ENCODE results near the gene SLC25A22. TPM values are rescaled to one million over a fixed set of nuclear protein-coding genes. Genes with fewer than 3 reads are reported as not detected.

SLC25A22 gene
- total and polyA plus RNA-seq, 10 of the 15 experiments (the other 5 are each of a cell fraction or from before 2014, with no cell fraction given): 0.27 to 27.0 (median 8.2) TPM

DNA sequence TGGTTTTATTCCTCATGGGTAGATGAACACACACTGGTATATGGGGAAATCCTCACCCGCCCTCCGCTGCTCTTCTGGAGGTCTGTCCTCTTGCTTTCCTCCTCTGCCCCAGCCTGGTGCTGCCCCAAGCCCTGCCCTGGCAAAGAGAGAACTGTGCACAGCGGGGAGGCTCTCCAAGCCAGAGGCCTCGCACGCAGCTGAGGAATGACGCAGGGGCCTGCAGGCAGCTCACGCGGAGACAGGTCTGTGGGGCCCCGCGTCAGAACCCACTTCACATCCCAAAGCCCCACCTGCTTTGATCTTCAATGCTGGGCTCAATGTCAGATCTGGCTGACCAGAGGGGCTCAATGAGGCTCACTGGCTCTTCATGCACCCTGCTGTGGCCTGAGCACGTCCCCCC is 30.8 kb downstream of the SLC25A22 start:
- Histone ChIP-seq H3K79me2 (ENCODE audit: control insufficient read depth, insufficient read depth, low read length) (no peaks in the 10 kb centered on the region), H3K4me3 (no peak overlapping the region), H2AFZ (ENCODE audit: control insufficient read depth, low read depth, low read length) (no peak overlapping the region), H3K9ac (ENCODE audit: control insufficient read depth, insufficient read depth, low read length) (no peak overlapping the region), H3K36me3 (ENCODE audit: control insufficient read depth in 2 of 2, insufficient read depth in 2 of 2, low read length in 1 of 2) (peaks cover 21 to 42% of the 10 kb centered on the region in 2 experiments; a peak in 3 of 4 replicates), H4K20me1 (ENCODE audit: control insufficient read depth, insufficient read depth) (no peaks in the 10 kb centered on the region), H3K27me3 (replicated peaks in 1 of 2; ENCODE audit: control insufficient read depth in 2 of 2, insufficient read depth in 2 of 2, low read length in 1 of 2) (no peaks in the 10 kb centered on the region), H3K9me3 (replicated peaks; ENCODE audit: control insufficient read depth, insufficient read depth, low read length) (no peaks in the 10 kb centered on the region), H3K27ac (ENCODE audit: control insufficient read depth, insufficient read depth) (no peak overlapping the region), H3K4me2 (ENCODE audit: control insufficient read depth, insufficient read depth) (no peak overlapping the region), H3K4me1 (ENCODE audit: control insufficient read depth, insufficient read depth, low read length) (no peaks in the 10 kb centered on the region)
- ChIA-PET POLR2A (no interaction called here), SMC1A (ENCODE audit: uncharacterized antibody, unreplicated experiment) (no interaction called here), RAD21 (ENCODE audit: unreplicated experiment) (no interaction called here), CTCF (no interaction called here)
- TSS peak; percentile 60 for BruUV-seq (replicated peaks)
- DNase-seq (ENCODE audit: low read depth, low spot score): no peak
- 90% methylated on average over 11 of the region's 11 CpGs for WGBS (ENCODE audit: insufficient coverage, insufficient replicate concordance, low lambda C conversion rate, missing lambda C conversion rate)
- FAIRE-seq: no peak
- ATAC-seq: no peak
- intact Hi-C loops (cut with micrococcal nuclease; ENCODE audit: unreplicated experiment) (no loop called here), in situ Hi-C loops (cut with MboI) (no loop called here)
- TF ChIP-seq TBL1XR1 (IDR thresholded peaks at IDR 0.05; ENCODE audit: low read depth, low read length) (no peak), SMAD5 (IDR thresholded peaks at IDR 0.05; ENCODE audit: low read depth) (no peak), SRF (IDR thresholded peaks at IDR 0.05; ENCODE audit: low read depth in 2 of 2, low read length in 2 of 2) (no peak), JUND (IDR thresholded peaks at IDR 0.05; ENCODE audit: low read depth, low read length) (no peak), MTA2 (IDR thresholded peaks at IDR 0.05; ENCODE audit: low read depth) (no peak), WRNIP1 (IDR thresholded peaks at IDR 0.05; ENCODE audit: borderline replicate concordance, low read depth, low read length) (no peak), YBX1 (IDR thresholded peaks at IDR 0.05) (no peak), PRDM15 (CRISPR knock-in tag; IDR thresholded peaks at IDR 0.05) (no peak), TAF1 (IDR thresholded peaks at IDR 0.05; ENCODE audit: borderline replicate concordance, low read depth, low read length) (no peak), CHD1 (IDR thresholded peaks at IDR 0.05; ENCODE audit: low read depth, low read length) (no peak), KDM1A (IDR thresholded peaks at IDR 0.05; ENCODE audit: borderline replicate concordance) (no peak), NBN (IDR thresholded peaks at IDR 0.05) (no peak), ELK1 (IDR thresholded peaks at IDR 0.05; ENCODE audit: low read depth, low read length) (no peak), TCF7 (IDR thresholded peaks at IDR 0.05; ENCODE audit: borderline replicate concordance) (no peak)
- TF ChIP-seq, protein P1, sequence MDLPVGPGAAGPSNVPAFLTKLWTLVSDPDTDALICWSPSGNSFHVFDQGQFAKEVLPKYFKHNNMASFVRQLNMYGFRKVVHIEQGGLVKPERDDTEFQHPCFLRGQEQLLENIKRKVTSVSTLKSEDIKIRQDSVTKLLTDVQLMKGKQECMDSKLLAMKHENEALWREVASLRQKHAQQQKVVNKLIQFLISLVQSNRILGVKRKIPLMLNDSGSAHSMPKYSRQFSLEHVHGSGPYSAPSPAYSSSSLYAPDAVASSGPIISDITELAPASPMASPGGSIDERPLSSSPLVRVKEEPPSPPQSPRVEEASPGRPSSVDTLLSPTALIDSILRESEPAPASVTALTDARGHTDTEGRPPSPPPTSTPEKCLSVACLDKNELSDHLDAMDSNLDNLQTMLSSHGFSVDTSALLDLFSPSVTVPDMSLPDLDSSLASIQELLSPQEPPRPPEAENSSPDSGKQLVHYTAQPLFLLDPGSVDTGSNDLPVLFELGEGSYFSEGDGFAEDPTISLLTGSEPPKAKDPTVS (IDR thresholded peaks at IDR 0.05; ENCODE audit: low read depth, low read length): no peak
- TF ChIP-seq, protein P2, sequence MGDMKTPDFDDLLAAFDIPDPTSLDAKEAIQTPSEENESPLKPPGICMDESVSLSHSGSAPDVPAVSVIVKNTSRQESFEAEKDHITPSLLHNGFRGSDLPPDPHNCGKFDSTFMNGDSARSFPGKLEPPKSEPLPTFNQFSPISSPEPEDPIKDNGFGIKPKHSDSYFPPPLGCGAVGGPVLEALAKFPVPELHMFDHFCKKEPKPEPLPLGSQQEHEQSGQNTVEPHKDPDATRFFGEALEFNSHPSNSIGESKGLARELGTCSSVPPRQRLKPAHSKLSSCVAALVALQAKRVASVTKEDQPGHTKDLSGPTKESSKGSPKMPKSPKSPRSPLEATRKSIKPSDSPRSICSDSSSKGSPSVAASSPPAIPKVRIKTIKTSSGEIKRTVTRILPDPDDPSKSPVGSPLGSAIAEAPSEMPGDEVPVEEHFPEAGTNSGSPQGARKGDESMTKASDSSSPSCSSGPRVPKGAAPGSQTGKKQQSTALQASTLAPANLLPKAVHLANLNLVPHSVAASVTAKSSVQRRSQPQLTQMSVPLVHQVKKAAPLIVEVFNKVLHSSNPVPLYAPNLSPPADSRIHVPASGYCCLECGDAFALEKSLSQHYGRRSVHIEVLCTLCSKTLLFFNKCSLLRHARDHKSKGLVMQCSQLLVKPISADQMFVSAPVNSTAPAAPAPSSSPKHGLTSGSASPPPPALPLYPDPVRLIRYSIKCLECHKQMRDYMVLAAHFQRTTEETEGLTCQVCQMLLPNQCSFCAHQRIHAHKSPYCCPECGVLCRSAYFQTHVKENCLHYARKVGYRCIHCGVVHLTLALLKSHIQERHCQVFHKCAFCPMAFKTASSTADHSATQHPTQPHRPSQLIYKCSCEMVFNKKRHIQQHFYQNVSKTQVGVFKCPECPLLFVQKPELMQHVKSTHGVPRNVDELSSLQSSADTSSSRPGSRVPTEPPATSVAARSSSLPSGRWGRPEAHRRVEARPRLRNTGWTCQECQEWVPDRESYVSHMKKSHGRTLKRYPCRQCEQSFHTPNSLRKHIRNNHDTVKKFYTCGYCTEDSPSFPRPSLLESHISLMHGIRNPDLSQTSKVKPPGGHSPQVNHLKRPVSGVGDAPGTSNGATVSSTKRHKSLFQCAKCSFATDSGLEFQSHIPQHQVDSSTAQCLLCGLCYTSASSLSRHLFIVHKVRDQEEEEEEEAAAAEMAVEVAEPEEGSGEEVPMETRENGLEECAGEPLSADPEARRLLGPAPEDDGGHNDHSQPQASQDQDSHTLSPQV (IDR thresholded peaks at IDR 0.05): no peak
